ENCODE measurements around the gene LBX2.

DNA sequence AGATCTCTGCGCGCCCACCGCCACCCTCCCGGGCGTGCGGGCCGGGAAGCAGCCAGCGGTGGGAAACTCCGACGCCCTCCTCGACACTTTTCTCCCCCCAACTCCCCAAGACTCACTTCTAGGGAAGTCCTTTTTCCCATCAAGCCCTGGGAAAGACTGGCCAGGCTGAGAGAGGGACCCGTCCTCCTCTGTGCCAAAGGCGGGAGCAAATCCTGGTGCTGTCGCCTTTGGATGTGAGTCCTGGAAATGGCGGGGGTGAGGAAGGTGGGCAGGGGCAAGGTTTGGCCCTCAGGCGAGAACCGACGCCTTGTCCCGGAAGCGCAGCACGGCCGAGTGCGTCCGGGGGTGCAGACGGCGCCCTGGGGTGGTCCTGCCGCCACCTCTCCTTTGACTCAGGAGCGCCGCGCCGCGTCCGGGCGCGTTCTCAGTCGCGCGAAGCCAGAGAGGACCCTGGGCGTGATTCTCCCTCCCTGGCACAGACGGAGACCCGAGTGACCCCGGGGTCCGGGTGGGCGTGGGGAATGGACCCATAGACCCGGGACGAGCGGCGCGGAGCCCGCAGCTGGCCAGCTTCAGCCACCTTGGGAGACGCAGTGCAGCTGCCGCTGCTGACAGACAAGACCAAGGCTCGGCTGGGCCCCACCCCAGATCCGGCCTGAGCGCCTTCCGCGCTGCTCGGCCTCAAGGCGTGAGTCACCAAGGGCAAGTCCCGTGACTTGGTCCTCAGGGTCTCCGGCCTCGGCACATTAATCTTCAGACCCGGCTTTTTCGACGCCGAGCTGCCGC, 3.5 kb upstream of the LBX2 start:
- TF ChIP-seq, protein P1, sequence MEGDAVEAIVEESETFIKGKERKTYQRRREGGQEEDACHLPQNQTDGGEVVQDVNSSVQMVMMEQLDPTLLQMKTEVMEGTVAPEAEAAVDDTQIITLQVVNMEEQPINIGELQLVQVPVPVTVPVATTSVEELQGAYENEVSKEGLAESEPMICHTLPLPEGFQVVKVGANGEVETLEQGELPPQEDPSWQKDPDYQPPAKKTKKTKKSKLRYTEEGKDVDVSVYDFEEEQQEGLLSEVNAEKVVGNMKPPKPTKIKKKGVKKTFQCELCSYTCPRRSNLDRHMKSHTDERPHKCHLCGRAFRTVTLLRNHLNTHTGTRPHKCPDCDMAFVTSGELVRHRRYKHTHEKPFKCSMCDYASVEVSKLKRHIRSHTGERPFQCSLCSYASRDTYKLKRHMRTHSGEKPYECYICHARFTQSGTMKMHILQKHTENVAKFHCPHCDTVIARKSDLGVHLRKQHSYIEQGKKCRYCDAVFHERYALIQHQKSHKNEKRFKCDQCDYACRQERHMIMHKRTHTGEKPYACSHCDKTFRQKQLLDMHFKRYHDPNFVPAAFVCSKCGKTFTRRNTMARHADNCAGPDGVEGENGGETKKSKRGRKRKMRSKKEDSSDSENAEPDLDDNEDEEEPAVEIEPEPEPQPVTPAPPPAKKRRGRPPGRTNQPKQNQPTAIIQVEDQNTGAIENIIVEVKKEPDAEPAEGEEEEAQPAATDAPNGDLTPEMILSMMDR (IDR thresholded peaks at IDR 0.05), result peak in 1 of 4 experiments; percentile 37
- TF ChIP-seq EP300 (IDR thresholded peaks at IDR 0.05), result no peak
- TF ChIP-seq POLR2A (IDR thresholded peaks at IDR 0.05), result peak; percentile 28 to 57
- TF ChIP-seq POLR2AphosphoS5 (IDR thresholded peaks at IDR 0.05), result peak; percentile 28

All from gastroesophageal sphincter (tissue), 3 donors.